IPS-NIHi7 (cell line): ENCODE data around the gene SPTLC3.

ENCODE experiments used
- DNase-seq: peaks from one replicate; pipeline ENCODE4 v3.0.0; 2012; ENCODE audit warnings: mixed read lengths; ENCODE audit errors: extremely low spot score

The SPTLC3 gene

GRCh38 chr20:13098720-13099355, 90.1 kb downstream of the SPTLC3 start:
- DNase-seq: no peak

GRCh38 chr20:13099676-13100075, 90.9 kb downstream of the SPTLC3 start:
- DNase-seq: no peak

GRCh38 chr20:13101276-13101675, 92.5 kb downstream of the SPTLC3 start:
- DNase-seq: no peak

GRCh38 chr20:13101706-13102105, 92.9 kb downstream of the SPTLC3 start:
- DNase-seq: no peak

- DNase-seq: no peak
Observed at GRCh38 chr20:13102237-13102636, 93.5 kb downstream of the SPTLC3 start.

DNA sequence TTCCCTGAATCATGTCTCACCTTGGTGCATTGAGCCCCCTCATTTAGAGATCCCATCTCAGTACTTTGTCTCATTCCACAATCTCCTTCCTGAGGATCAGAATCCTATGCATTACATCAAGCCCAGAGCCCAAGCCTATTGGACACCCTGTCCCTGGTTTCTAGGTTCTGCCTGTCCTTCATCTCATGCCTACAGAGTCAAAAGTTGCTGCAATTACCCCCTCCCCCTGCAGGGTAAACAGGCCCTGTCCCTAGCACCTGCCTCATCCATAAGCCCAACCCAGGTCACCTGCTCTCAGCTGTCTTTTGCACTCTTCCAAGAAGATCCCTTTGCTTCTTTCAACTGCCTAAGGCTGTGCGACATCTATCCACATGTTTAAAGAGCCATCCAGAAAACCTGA, 93.9 kb downstream of the SPTLC3 start:
- no peak for DNase-seq

- peak; percentile 38 for DNase-seq
Observed at GRCh38 chr20:13105039-13105438, 96.3 kb downstream of the SPTLC3 start.

GRCh38 chr20:13105864-13106457, 97.2 kb downstream of the SPTLC3 start:
- DNase-seq: peak; percentile 21

GRCh38 chr20:13109658-13110057, 100.9 kb downstream of the SPTLC3 start:
- DNase-seq: no peak

- DNase-seq: no peak
Observed at GRCh38 chr20:13110796-13111195, 102.0 kb downstream of the SPTLC3 start.

DNA sequence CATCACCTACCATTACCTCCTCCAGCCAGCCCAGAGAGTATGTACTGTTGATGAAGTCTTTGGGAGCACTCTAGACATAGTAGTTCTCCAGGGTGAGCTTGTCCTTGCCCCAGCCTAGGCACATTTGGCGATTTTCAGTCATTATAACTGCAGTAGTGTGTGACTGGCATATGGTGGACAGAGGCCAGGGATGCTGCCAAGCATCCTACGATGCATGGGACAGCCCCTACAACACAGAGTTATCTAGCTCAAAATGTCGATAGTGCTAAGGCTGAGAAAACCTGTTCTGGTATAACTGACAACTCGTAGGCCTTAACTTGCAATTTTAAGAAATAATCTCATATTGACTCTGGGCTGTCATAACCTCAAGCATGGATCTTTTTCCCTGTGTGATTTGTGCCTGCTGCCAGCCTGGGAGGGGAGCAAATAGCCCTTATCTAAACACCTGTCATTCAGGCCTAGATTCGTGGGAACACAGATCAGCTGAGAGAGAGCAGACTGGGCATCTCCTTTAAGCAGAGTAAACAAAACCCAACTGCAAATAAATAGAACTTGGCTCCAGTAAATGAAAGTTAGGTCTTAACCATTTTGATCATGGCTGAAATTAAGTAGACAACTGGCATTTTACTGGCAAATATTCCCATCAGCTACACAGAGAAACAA, 102.6 kb downstream of the SPTLC3 start:
- DNase-seq: no peak

GRCh38 chr20:13113731-13114130, 105.0 kb downstream of the SPTLC3 start:
- no peak for DNase-seq

DNA sequence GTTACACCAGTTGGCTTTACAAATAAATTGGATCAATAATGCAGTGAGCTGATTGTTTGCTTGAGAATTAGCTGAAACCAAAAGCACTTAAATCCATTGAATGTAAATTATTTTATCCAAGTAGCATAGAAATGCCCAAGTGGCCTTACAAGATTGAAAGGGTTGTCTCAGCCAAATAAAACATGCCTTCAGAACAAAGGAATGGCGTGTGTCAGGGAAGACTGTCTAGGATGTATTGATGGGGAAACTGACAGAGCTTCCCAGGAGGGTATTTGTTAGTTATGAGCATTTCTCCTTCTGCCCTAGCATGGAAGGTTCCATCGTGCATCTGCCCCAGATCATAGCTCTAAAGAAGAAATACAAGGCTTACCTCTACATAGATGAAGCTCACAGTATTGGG, 108.4 kb downstream of the SPTLC3 start:
- no peak for DNase-seq

GRCh38 chr20:13118676-13119075, 109.9 kb downstream of the SPTLC3 start:
- no peak for DNase-seq

- DNase-seq: peak; percentile 75
Observed at GRCh38 chr20:13119583-13119982, 110.8 kb downstream of the SPTLC3 start.

DNA sequence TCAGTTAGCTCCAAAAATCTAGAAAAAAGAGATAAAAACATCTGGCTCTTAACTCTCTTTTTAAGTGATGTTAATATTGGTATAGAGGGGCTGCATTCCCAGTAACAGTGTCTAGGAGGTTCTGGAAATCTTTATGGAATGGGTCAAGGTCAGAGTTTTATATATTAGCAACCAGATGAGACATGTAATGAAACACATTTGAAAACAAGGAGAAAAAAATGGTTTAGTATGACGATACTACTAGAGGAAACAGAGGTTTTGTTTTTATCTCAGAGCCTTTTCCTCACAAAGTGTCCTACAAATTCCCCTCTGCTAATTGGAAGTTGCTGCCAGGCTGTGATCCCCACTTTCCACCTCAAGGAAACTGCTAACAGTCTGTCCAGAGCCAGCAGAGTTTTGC, 111.7 kb downstream of the SPTLC3 start:
- DNase-seq: no peak

- no peak for DNase-seq
Observed at GRCh38 chr20:13121840-13122515, 113.2 kb downstream of the SPTLC3 start.

GRCh38 chr20:13125486-13125885, 116.7 kb downstream of the SPTLC3 start:
- no peak for DNase-seq

DNA sequence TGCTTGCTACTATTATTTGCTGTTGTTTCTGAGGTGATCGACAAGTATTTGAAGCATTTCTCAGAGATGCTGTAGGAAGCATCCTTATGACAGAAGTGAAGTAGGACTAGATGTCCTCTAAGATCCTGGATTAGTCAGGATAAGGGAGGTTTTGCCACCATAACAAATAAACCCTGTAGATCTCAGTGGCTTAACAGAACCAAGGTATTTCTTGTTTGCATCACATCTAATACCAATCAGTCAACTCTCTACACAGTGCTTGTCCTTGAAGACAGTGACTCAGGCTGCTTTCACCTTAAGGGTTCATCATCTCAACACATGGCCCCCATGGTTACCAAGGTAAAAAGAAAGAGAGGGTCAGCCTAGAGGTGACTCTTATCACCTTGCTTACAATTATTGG, 119.4 kb downstream of the SPTLC3 start:
- DNase-seq: no peak

GRCh38 chr20:13130061-13130706, 121.4 kb downstream of the SPTLC3 start:
- no peak for DNase-seq

- DNase-seq: no peak
Observed at GRCh38 chr20:13130707-13131103, 121.9 kb downstream of the SPTLC3 start.

DNA sequence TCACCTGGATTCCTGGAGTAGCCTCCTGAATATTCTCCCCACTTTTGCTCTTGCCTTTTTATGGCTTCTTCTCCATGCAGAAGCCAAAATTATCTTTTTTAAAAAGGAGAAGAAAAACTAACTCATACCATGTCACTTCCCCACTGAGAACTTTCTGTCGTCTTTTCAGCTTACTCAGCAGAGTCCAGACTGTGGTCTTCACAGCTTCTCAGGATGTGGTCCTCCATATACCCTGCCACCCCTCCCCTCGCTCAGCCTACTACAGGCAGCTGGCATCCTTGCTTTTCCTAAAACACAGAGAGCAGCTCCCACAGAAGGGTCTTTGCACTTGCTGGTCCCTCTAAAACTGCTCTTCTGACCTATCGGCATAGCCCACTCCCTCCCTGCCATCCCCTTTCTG, 122.9 kb downstream of the SPTLC3 start:
- DNase-seq: no peak
